ENCODE measurements around the gene TTYH3. TPM values are rescaled to one million over a fixed set of nuclear protein-coding genes. Genes with fewer than 3 reads are reported as not detected.
"Not testable (repeated sequence)": the region's sequence is repeated elsewhere in the genome, so short reads cannot be mapped to it uniquely, and the experiment has no call there.

TTYH3 gene
- total RNA-seq, 1 donor from 2014 or later: 48.0 TPM

- no peak for DNase-seq (ENCODE audit: low read depth in 2 of 2)
Observed at GRCh38 chr7:2662273-2663120, 30.7 kb downstream of the TTYH3 start.

GRCh38 chr7:2663121-2663886 is 31.5 kb downstream of the TTYH3 start:
- DNase-seq (ENCODE audit: low read depth in 2 of 2): peak; percentile 69 to 81

GRCh38 chr7:2663960-2664359 is 32.2 kb downstream of the TTYH3 start:
- no peak for DNase-seq (ENCODE audit: low read depth in 2 of 2)

DNA sequence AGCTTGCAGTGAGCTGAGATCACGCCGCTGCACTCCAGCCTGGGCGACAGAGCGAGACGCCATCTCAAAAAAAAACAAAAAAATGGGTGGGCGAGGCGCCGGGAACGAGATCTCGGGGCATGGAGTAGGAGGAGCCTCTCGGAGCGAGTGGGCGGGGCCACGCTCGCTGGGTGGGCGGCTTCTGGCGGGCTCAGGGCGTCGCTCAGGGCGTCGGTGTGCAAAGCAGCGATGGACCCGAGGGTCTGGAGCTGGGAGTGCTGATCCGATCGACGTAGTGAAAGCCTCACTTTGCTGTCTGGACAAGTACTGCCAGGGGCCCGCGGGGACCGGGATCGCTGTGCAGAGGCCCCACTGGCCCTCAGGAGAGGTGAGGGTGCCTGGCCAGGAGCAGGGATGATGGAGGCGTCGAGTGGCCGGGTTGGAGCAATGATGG is 33.6 kb downstream of the TTYH3 start:
- DNase-seq (ENCODE audit: low read depth in 2 of 2): no peak

DNA sequence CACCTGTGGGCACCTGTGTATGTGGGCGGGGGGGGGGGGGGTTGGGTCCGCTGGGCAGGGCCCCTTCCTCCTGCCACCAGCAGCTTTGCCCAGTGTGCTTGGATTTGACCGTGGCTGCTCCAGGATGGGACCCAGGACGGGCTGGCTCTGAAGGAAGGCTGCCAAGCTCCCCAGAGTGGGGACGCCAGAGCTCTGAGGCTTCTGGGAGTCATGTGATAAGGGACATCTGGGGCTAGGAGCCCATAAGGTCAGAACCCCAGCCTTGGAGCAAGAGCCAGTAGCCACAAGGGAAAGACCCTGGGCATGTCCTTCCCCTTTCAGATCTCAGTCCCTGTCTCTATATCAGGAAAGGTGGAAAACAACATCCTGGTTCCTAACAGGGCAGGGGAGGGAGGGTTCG is 34.4 kb downstream of the TTYH3 start:
- no peak for DNase-seq (ENCODE audit: low read depth in 2 of 2)

DNA sequence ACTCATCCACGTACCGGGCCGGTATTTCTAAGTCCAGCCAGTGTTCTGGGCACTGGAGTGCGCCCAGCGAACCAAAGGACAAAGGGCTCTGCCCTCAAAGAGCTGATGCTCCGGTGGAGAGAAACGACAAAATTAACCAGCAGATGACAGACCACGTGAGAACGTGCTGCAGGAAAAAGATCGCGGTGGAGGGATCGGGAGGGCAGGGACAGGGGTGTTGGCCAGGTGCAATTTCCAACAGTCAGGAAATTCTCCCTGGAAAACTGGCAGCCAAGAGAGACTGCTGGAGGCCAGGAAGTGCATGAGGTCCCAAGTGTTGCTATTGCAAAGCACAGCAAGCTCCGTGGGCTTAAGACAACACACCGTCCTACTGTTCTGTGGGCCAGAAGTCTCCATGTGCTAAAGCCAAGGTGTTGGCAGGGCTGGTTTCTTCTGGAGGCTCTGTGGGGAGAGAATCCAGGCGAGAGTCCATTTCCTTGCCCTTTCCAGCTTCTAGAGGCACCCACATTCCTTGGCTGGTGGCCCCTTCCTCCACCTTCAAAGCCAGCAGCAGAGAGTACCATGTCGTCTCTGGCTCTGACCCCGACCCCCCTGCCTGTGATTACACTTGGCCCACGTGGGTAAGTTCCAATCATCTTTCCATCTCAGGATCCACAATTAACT is 34.9 kb downstream of the TTYH3 start:
- DNase-seq (ENCODE audit: low read depth in 2 of 2): peak in 1 of 2 donors; percentile 74

DNA sequence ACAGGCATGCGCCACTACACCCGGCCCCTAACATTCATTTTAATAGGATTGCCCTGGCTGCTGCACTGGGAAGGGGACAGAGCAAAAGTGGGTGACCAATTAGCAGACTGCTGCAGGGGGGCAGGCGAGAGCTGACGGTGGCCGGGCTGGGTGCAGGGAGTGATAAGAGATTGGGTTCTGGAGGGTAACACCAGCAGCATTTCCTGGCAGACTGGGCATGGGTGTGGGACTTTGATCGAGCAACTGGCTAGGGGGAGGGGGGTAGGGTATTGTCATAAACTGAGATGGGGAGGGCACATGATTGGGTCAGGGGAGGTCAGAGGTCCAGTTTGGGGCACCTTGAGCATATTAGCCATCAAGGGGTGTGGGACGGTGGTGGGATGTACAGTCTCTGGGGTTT is 36.1 kb downstream of the TTYH3 start:
- no peak for DNase-seq (ENCODE audit: low read depth in 2 of 2)

DNA sequence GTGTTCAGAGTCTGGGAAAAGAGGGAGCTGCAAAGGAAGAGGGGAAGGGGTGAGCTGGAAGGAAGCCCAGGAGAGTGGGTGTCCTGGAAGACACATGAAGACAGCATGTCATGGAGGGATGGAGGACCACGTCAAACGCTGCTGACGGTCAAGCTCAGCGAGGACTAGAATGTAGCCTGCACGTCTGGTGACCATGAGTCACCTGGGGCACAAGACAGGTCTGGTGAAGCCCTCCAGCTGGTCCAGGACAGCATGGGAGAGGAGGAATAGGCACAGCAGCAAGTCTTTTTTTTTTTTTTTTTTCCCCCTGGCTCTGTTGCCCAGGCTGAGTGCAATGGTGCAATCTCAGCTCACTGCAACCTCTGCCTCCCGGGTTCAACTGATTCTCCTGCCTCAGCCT is 36.6 kb downstream of the TTYH3 start:
- DNase-seq (ENCODE audit: low read depth in 2 of 2): no peak

- DNase-seq (ENCODE audit: low read depth in 2 of 2): no peak
Observed at GRCh38 chr7:2670171-2670570, 38.4 kb downstream of the TTYH3 start.

DNA sequence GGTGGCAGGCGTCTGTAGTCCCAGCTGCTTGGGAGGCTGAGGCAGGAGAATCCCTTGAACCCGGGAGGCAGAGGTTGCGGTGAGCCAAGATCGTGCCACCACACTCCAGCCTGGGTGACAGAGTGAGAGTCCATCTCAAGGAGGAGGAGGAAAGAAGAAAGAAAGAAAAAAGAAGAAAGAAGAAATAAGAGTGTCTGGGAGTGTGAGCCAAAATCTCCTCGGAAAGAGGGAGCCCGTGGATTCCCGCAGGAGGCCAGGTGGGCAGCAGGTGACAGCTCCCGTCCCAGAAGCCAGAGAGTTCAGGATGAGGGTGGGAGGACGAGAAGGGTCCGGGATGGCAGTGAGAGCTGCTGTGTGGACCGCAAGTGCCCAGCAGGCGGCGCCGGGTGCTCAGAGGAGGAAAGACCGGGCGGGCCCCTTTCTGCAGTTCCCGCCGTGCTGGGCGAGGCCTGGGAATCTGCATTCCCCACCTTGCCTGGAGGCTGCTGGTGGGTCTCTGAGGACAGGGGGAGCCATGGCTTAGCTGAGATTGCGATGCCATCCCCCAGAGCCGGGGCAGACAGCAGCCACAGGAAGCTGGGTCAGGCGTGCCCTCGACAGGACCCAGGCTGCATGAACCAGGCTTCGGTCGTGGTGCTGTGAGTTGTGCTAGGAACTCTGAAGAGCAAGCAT is 39.1 kb downstream of the TTYH3 start:
- DNase-seq (ENCODE audit: low read depth in 2 of 2): peak; percentile 65 to 71

- not testable (repeated sequence) for DNase-seq (ENCODE audit: low read depth in 2 of 2)
Observed at GRCh38 chr7:2673214-2673613, 41.4 kb downstream of the TTYH3 start.

DNA sequence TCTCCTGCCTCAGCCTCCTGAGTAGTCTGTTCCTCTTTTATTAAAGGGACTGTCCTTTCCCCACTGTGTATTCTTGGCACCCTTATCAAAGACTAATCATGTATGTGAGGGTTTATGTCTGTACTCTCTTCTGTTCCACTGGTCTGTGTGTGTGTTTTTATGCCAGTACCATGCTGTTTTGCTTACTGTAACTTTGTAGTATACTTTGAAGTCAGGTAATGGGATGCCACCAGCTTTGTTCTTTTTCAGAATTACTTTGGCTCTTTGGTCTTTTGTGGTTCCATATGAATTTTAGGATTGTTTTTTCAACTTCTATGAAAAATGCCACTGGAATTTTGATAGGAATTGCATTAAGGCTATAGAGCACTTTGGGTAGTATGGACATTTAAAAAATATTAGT is 42.1 kb downstream of the TTYH3 start:
- DNase-seq (ENCODE audit: low read depth in 2 of 2): no peak

DNA sequence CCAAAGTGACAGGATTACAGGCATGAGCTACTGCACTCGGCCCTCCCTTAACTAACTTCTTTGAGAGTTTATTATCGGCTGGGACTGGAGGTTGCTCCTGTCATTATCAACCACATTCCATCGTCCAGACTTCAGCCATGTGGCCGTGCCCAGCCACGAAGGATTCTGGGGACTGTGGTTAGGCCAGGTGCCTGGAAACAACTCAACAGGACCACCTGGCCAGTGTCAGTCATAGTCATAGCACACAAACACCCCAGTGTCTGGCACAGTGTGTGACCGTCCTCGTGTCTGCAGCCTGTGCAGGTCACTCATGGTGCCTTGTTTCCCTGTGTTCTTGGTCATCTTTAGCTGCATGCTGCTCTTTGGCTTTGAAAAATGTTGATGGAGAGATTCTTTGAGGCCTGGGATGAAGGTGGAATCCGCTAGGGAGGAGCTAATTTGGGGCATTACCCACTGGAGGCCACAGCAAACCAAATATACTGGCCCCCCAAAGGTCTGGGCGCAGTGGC is 43.5 kb downstream of the TTYH3 start:
- no peak for DNase-seq (ENCODE audit: low read depth in 2 of 2)

DNA sequence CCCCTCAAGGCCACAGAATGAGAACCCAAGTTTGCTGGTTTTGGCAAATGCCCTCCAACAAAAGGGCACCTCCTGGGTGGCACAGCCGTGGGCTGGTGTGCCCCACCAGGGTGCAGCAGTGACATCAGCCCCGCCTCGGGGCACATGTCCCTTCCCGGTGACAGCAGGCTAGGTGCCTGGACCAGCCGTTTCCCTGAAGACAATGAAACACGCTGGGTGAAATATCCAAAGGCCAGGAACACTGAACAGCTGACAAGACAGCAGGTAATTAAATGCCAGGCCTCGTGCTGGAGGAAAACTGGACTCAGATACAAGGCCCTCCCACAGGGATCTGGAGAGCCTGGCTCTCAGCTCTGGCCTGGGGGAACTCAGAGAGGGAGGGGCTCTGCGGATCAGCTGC is 44.8 kb downstream of the TTYH3 start:
- not testable (repeated sequence) for DNase-seq (ENCODE audit: low read depth in 2 of 2)

- not testable (repeated sequence) for DNase-seq (ENCODE audit: low read depth in 2 of 2)
Observed at GRCh38 chr7:2678454-2678853, 46.7 kb downstream of the TTYH3 start.

GRCh38 chr7:2679135-2680127 is 47.6 kb downstream of the TTYH3 start:
- not testable (repeated sequence) for DNase-seq (ENCODE audit: low read depth in 2 of 2)

DNA sequence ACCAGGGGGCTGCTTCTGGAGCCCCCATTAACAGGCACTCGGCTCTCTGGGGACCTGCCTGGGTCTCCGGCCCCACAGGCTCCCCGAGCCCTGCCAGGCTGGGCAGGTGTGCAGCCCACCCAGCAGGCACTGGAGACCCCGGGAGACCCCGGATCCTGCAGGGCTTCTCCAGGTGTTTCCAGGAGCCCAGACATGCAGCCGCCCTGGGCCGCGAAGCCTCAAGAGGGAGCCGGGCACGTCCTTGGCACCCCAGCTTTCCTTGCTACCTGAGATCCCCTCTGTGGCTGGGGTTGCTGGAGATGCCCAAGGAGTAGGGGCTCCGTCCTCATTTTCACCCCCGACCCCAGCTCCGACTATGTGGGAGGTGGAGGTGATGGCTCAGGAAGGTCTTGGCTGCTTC is 48.5 kb downstream of the TTYH3 start:
- no peak for DNase-seq (ENCODE audit: low read depth in 2 of 2)

DNA sequence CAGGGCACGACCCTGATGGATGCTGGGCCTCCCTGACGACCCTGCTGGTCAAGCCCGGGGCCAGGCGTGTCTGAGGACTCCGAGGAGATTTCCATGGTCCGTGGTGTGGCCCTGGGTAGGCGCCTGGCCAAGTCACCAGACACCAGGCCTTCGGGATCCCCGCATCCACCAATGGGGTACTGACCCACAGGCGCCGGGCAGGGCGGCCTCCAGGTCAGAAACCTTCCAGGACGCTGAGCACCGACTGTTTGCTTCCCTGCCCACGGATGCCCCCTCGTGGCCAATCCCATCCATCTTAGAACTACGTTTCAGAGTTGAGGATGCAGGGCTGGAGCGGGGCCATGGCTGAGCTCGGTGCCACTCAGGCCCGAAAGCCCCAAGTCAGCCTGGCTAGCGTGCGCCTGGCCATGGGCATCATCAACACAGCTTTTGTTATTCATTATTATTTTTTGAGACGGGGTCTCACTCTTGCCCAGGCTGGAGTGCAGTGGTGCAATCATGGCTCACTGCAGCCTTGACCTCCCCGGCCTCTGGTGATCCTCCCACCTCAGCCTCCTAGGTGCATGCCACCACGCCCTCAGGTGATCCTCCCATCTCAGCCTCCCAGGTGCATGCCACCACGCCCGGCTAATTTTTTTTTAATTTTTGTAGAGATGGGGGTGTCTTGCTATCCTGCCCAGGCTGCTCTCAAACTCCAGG is 49.2 kb downstream of the TTYH3 start:
- peak; percentile 59 to 82 for DNase-seq (ENCODE audit: low read depth in 2 of 2)
